Measurements from ENCODE around the gene GAS2L3. TPM values are rescaled to one million over a fixed set of nuclear protein-coding genes. Genes with fewer than 3 reads are reported as not detected.

The GAS2L3 gene
- total RNA-seq, 1 experiment from 2014 or later = 47.4 TPM

DNA sequence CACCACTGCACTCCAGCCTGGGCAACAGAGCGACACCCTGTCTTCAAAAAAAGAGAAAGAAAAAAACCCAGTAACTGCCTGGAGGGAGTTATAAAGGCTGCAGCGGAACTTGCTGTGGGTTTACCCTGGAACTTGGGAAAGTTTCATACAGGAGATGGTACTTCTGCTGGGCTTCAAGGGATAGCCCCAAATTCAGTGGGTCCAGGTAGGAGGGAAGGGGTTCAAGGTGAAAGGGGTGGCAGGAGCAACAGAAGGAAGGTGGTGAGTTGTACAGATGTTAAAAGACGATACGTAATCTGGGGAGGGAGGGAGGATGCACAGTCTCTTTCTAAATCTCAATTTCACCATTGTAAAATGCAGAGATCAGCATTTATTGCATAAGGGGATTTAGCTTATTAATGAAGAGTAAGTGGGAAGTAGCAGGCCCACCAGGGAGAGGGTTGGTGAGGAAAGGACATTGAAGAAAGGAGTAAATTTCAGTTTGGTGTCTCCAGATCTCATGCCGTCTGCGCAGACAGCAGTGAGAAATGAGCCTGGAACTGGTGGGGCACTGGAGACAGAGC, 8.5 kb upstream of the GAS2L3 start:
- POLR2A ChIA-PET = no interaction called here
- no peaks in the 10 kb centered on the region for H3K9me3 ChIP-seq (ENCODE audit: control insufficient read depth, insufficient read depth, low read depth, low read length)
- H3K27ac ChIP-seq (ENCODE audit: low read length) = no peak overlapping the region
- intact Hi-C loops (cut with micrococcal nuclease; ENCODE audit: unreplicated experiment) (no loop called here), in situ Hi-C loops (cut with HindIII; ENCODE audit: low pct_unique_long_range_greater_than_20kb, low sequenced_read_pairs) (no loop called here)
- CTCF ChIA-PET = no interaction called here
- ATAC-seq = no peak
- H3K27me3 ChIP-seq (ENCODE audit: control insufficient read depth, insufficient read depth, low read length) = no peaks in the 10 kb centered on the region; the same call in 1 of the 2 replicates
- no peak for DNase-seq (ENCODE audit: low read depth, low spot score)
- H3K4me3 ChIP-seq (ENCODE audit: low read depth in 2 of 2, low read length in 2 of 2) = no peak overlapping the region
- BruUV-seq (replicated peaks) = no TSS peak
- H3K4me1 ChIP-seq (ENCODE audit: control insufficient read depth, insufficient read depth, low read length) = no peaks in the 10 kb centered on the region
- H3K36me3 ChIP-seq (ENCODE audit: control insufficient read depth, insufficient read depth, low read length) = no peaks in the 10 kb centered on the region
- no peak for TF ChIP-seq TCF7L2 (IDR thresholded peaks at IDR 0.05; ENCODE audit: low read depth, low read length)
- TF ChIP-seq POLR2AphosphoS5 (IDR thresholded peaks at IDR 0.05; ENCODE audit: low read depth, low read length) = no peak
- TF ChIP-seq, protein P1, sequence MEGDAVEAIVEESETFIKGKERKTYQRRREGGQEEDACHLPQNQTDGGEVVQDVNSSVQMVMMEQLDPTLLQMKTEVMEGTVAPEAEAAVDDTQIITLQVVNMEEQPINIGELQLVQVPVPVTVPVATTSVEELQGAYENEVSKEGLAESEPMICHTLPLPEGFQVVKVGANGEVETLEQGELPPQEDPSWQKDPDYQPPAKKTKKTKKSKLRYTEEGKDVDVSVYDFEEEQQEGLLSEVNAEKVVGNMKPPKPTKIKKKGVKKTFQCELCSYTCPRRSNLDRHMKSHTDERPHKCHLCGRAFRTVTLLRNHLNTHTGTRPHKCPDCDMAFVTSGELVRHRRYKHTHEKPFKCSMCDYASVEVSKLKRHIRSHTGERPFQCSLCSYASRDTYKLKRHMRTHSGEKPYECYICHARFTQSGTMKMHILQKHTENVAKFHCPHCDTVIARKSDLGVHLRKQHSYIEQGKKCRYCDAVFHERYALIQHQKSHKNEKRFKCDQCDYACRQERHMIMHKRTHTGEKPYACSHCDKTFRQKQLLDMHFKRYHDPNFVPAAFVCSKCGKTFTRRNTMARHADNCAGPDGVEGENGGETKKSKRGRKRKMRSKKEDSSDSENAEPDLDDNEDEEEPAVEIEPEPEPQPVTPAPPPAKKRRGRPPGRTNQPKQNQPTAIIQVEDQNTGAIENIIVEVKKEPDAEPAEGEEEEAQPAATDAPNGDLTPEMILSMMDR (IDR thresholded peaks at IDR 0.05) = no peak

DNA sequence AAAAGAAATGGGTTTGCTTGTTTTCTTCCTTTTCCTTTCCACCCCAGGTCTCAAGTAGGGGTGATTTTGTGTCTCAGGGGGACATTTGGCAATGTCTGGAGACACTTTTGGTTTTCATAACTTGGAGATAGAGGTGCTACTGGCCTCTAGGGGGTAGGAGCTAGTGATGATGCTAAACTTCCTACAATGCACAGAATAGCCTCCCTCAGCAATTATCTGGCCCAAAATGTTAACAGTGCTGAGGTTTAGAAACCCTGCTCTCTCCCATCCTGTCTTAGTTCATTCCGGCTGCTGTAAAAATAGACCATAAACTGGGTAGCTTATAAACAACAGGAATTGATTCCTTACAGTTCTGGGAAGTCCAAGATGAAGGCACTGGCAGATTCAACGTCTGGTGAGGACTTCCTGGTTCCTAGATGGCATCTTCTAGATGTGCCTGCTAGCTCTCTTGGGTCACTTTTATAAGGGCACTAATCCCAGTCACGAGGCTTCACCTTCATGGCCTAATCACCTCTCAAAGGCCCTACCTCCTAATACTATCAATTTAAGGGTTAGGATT, 7.4 kb upstream of the GAS2L3 start:
- no peaks in the 10 kb centered on the region for H3K4me1 ChIP-seq (ENCODE audit: control insufficient read depth, insufficient read depth, low read length)
- intact Hi-C loops (cut with micrococcal nuclease; ENCODE audit: unreplicated experiment) = no loop called here
- no peak overlapping the region for H3K27ac ChIP-seq (ENCODE audit: low read length)
- H3K9me3 ChIP-seq (ENCODE audit: control insufficient read depth, insufficient read depth, low read depth, low read length) = no peaks in the 10 kb centered on the region
- no peaks in the 10 kb centered on the region for H3K36me3 ChIP-seq (ENCODE audit: control insufficient read depth, insufficient read depth, low read length)
- BruUV-seq (replicated peaks) = no TSS peak
- in situ Hi-C loops (cut with HindIII; ENCODE audit: low pct_unique_long_range_greater_than_20kb, low sequenced_read_pairs) = no loop called here
- DNase-seq (ENCODE audit: low read depth, low spot score) (no peak), ATAC-seq (no peak)
- TF ChIP-seq SIN3A (IDR thresholded peaks at IDR 0.05; ENCODE audit: borderline replicate concordance, insufficient read depth, low read depth, low read length) (no peak), TCF7L2 (IDR thresholded peaks at IDR 0.05; ENCODE audit: low read depth, low read length) (no peak), POLR2AphosphoS5 (IDR thresholded peaks at IDR 0.05; ENCODE audit: low read depth, low read length) (no peak)
- TF ChIP-seq, protein P1 (IDR thresholded peaks at IDR 0.05) = no peak
- TF ChIP-seq, protein P2, sequence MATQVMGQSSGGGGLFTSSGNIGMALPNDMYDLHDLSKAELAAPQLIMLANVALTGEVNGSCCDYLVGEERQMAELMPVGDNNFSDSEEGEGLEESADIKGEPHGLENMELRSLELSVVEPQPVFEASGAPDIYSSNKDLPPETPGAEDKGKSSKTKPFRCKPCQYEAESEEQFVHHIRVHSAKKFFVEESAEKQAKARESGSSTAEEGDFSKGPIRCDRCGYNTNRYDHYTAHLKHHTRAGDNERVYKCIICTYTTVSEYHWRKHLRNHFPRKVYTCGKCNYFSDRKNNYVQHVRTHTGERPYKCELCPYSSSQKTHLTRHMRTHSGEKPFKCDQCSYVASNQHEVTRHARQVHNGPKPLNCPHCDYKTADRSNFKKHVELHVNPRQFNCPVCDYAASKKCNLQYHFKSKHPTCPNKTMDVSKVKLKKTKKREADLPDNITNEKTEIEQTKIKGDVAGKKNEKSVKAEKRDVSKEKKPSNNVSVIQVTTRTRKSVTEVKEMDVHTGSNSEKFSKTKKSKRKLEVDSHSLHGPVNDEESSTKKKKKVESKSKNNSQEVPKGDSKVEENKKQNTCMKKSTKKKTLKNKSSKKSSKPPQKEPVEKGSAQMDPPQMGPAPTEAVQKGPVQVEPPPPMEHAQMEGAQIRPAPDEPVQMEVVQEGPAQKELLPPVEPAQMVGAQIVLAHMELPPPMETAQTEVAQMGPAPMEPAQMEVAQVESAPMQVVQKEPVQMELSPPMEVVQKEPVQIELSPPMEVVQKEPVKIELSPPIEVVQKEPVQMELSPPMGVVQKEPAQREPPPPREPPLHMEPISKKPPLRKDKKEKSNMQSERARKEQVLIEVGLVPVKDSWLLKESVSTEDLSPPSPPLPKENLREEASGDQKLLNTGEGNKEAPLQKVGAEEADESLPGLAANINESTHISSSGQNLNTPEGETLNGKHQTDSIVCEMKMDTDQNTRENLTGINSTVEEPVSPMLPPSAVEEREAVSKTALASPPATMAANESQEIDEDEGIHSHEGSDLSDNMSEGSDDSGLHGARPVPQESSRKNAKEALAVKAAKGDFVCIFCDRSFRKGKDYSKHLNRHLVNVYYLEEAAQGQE (IDR thresholded peaks at IDR 0.05; ENCODE audit: insufficient read depth in 1 of 2, low read depth in 2 of 2, low read length in 1 of 2) = no peak
- no peaks in the 10 kb centered on the region; the same call in 1 of the 2 replicates for H3K27me3 ChIP-seq (ENCODE audit: control insufficient read depth, insufficient read depth, low read length)
- H3K4me3 ChIP-seq (ENCODE audit: low read depth in 2 of 2, low read length in 2 of 2) = no peak overlapping the region
- ChIA-PET POLR2A (no interaction called here), CTCF (no interaction called here)

All from Panc1 (cell line).